H1 (cell line): ENCODE measurements around the gene DHRS2. TPM values are rescaled to one million over a fixed set of nuclear protein-coding genes. Genes with fewer than 3 reads are reported as not detected.

Source experiments
- CTCF ChIA-PET: fragments of 300-600 bp; sonication (Branson Sonifier 250); formaldehyde crosslinking; loops from one replicate; lab custom pipeline; 2021; ENCODE audit not compliant: partially characterized antibody; lab: Charles Lee
- POLR2A ChIA-PET: fragments of 300-600 bp; sonication (Branson Sonifier 250); formaldehyde crosslinking; loops from one replicate; lab custom pipeline; 2021; ENCODE audit warnings: inconsistent platforms; ENCODE audit not compliant: partially characterized antibody; lab: Charles Lee
- DNase-seq, 2 experiments: peaks; one replicate each; pipeline versions ENCODE4 v3.0.0 to v3.0.0-alpha.2; 2010 to 2022; ENCODE audit warnings: low spot score in 2 of 2, low read depth in 1 of 2, mixed read lengths in 1 of 2
- FAIRE-seq: peaks from 2 replicates; lab custom pipeline; 2011; peaks lifted over from hg19 to GRCh38; lab: Jason Lieb, UNC
- H2AFZ ChIP-seq: 2 replicates; pipeline ENCODE4 v1.8.1; 2012; ENCODE audit warnings: low read length, inconsistent platforms
- H2AK5ac ChIP-seq: 2 replicates; pipeline ENCODE4 v1.6.1; 2013; ENCODE audit warnings: low read depth, low read length
- H2BK120ac ChIP-seq: replicated peaks from 2 replicates; pipeline ENCODE3; 2013; ENCODE audit warnings: low read depth, low read length, inconsistent platforms
- H2BK12ac ChIP-seq: 2 replicates; pipeline ENCODE4 v1.6.1; 2013; ENCODE audit warnings: low read depth, low read length
- H2BK15ac ChIP-seq: 2 replicates; pipeline ENCODE4 v1.6.1; 2013; ENCODE audit warnings: low read length
- H2BK20ac ChIP-seq: 2 replicates; pipeline ENCODE4 v1.6.1; 2013; ENCODE audit warnings: low read length
- H2BK5ac ChIP-seq: 2 replicates; pipeline ENCODE4 v1.6.1; 2013; ENCODE audit warnings: low read depth, low read length
- H3K14ac ChIP-seq: 2 replicates; pipeline ENCODE4 v1.6.1; 2013; ENCODE audit warnings: inconsistent platforms; ENCODE audit not compliant: insufficient read length
- H3K18ac ChIP-seq: 2 replicates; pipeline ENCODE4 v1.6.1; 2013; ENCODE audit warnings: low read length; ENCODE audit errors: extremely low read depth
- H3K23ac ChIP-seq: 2 replicates; pipeline ENCODE4 v1.6.1; 2013; ENCODE audit warnings: inconsistent platforms; ENCODE audit not compliant: insufficient read length
- H3K23me2 ChIP-seq: 2 replicates; pipeline ENCODE4 v1.6.1; 2013; ENCODE audit warnings: low read depth, low read length
- H3K27ac ChIP-seq: 2 replicates; pipeline ENCODE4 v1.6.1; 2011; ENCODE audit warnings: low read depth, low read length, inconsistent platforms
- H3K27me3 ChIP-seq, 4 experiments: replicated peaks in 1 of 4; 1 replicate in 1 of 4; 2 replicates in 3 of 4; pipeline versions ENCODE4 v1.6.1 to v1.8.1; 2011 to 2013; ENCODE audit warnings: low read length in 3 of 4, mild to moderate bottlenecking in 3 of 4, inconsistent platforms in 2 of 4, mixed read lengths in 2 of 4, moderate library complexity in 1 of 4; ENCODE audit not compliant: control insufficient read depth in 3 of 4, insufficient read depth in 3 of 4; ENCODE audit errors: extremely low read depth in 1 of 4
- H3K36me3 ChIP-seq, 4 experiments: 2 replicates each; pipeline versions ENCODE4 v1.6.1 to v1.8.1; 2011 to 2013; ENCODE audit warnings: mild to moderate bottlenecking in 4 of 4, low read length in 3 of 4, moderate library complexity in 2 of 4, control low read depth in 1 of 4, inconsistent platforms in 1 of 4; ENCODE audit not compliant: insufficient read depth in 4 of 4, control insufficient read depth in 2 of 4
- H3K4ac ChIP-seq: replicated peaks from 2 replicates; pipeline ENCODE3; 2013; ENCODE audit warnings: low read length, low read depth, mixed read lengths, inconsistent platforms; ENCODE audit not compliant: insufficient read length
- H3K4me1 ChIP-seq, 4 experiments: replicated peaks in 1 of 4; 1 replicate in 1 of 4; 2 replicates in 3 of 4; pipeline versions ENCODE4 v1.6.1 to v1.8.1; 2011 to 2013; ENCODE audit warnings: low read length in 3 of 4, inconsistent platforms in 2 of 4, mixed read lengths in 1 of 4; ENCODE audit not compliant: insufficient read depth in 4 of 4, control insufficient read depth in 3 of 4
- H3K4me2 ChIP-seq, 2 experiments: 2 replicates each; pipeline versions ENCODE4 v1.6.1 to v1.8.1; 2011 to 2013; ENCODE audit warnings: low read depth in 2 of 2, low read length in 2 of 2, control low read depth in 1 of 2, inconsistent platforms in 1 of 2, mild to moderate bottlenecking in 1 of 2; ENCODE audit not compliant: insufficient read depth in 1 of 2
- H3K4me3 ChIP-seq, 4 experiments: fragments of 200-600, 300-600 bp in 1 of 4; sonication (generic), shearing (Covaris generic), sonication (Bioruptor Twin) in 1 of 4; 2 replicates each; pipeline versions ENCODE4 v1.5.1 to v1.8.1; 2011 to 2016; ENCODE audit warnings: low read length in 4 of 4, low read depth in 3 of 4, control low read depth in 2 of 4, inconsistent platforms in 2 of 4, mild to moderate bottlenecking in 2 of 4, mixed read lengths in 1 of 4, moderate library complexity in 1 of 4; ENCODE audit not compliant: insufficient read depth in 2 of 4; ENCODE audit errors: extremely low read depth in 1 of 4
- H3K56ac ChIP-seq: replicated peaks from 2 replicates; pipeline ENCODE3; 2013; ENCODE audit warnings: low read depth, mild to moderate bottlenecking, mixed read lengths, low read length, inconsistent platforms; ENCODE audit not compliant: insufficient read length
- H3K79me1 ChIP-seq: 2 replicates; pipeline ENCODE4 v1.6.1; 2013; ENCODE audit warnings: low read depth, low read length, control low read depth
- H3K79me2 ChIP-seq, 2 experiments: 2 replicates each; pipeline versions ENCODE4 v1.6.1 to v1.8.1; 2012 to 2013; ENCODE audit warnings: low read length in 2 of 2, mild to moderate bottlenecking in 2 of 2, inconsistent platforms in 1 of 2; ENCODE audit not compliant: insufficient read depth in 2 of 2, control insufficient read depth in 1 of 2
- H3K9ac ChIP-seq, 4 experiments: replicated peaks in 1 of 4; 1 replicate in 1 of 4; 2 replicates in 3 of 4; pipeline versions ENCODE4 v1.6.1 to v1.8.1; 2011 to 2013; ENCODE audit warnings: low read depth in 3 of 4, low read length in 3 of 4, control low read depth in 2 of 4, mild to moderate bottlenecking in 2 of 4, moderate library complexity in 2 of 4, inconsistent platforms in 1 of 4; ENCODE audit errors: extremely low read depth in 1 of 4
- H3K9me3 ChIP-seq, 2 experiments: 2 replicates each; pipeline versions ENCODE4 v1.6.1 to v1.8.1; 2012 to 2013; ENCODE audit warnings: mild to moderate bottlenecking in 2 of 2, moderate library complexity in 2 of 2, control low read depth in 1 of 2, inconsistent platforms in 1 of 2, low read depth in 1 of 2, low read length in 1 of 2, mixed read lengths in 1 of 2; ENCODE audit not compliant: insufficient read depth in 2 of 2
- H4K20me1 ChIP-seq, 2 experiments: replicated peaks in 1 of 2; 2 replicates each; pipeline versions ENCODE3 to v1.8.1; 2011 to 2013; ENCODE audit warnings: inconsistent platforms in 2 of 2, low read length in 2 of 2, mild to moderate bottlenecking in 1 of 2; ENCODE audit not compliant: insufficient read depth in 2 of 2, control insufficient read depth in 1 of 2
- H4K5ac ChIP-seq: 2 replicates; pipeline ENCODE4 v1.6.1; 2013; ENCODE audit warnings: low read length, low read depth, mixed read lengths, inconsistent platforms; ENCODE audit not compliant: insufficient read length
- H4K8ac ChIP-seq: 2 replicates; pipeline ENCODE4 v1.8.0; 2013; ENCODE audit warnings: mild to moderate bottlenecking, moderate library complexity, low read length, inconsistent platforms; ENCODE audit not compliant: insufficient read depth; ENCODE audit errors: extremely low read depth
- H4K91ac ChIP-seq: replicated peaks from 2 replicates; pipeline ENCODE3; 2013; ENCODE audit warnings: low read length, mixed read lengths, inconsistent platforms; ENCODE audit not compliant: insufficient read length
- ASH2L ChIP-seq: fragments of 200-600, 300-600 bp; sonication (generic); IDR thresholded peaks from one replicate; pipeline ENCODE4 v1.7.1; 2017; ENCODE audit warnings: low read length
- BCL11A ChIP-seq, 2 experiments: IDR thresholded peaks; one replicate each; pipeline ENCODE4 v1.6.1; 2011; ENCODE audit warnings: low read depth in 2 of 2, low read length in 2 of 2, mild to moderate bottlenecking in 2 of 2
- CHD1 ChIP-seq: IDR thresholded peaks from 2 replicates; pipeline ENCODE4 v1.6.1; 2012; ENCODE audit warnings: low read depth, low read length, improper control_type of control experiment
- CTBP2 ChIP-seq: IDR thresholded peaks from 2 replicates; pipeline ENCODE4 v1.7.0; 2011; ENCODE audit warnings: borderline replicate concordance, mild to moderate bottlenecking, moderate library complexity, mixed read lengths, low read length; ENCODE audit not compliant: insufficient read depth, insufficient read length
- MAFK ChIP-seq: IDR thresholded peaks from 2 replicates; pipeline ENCODE4 v1.6.1; 2012; ENCODE audit warnings: low read depth, mild to moderate bottlenecking, improper control_type of control experiment, low read length
- POLR2A ChIP-seq, 2 experiments: IDR thresholded peaks; 1 replicate in 1 of 2; 2 replicates in 1 of 2; pipeline ENCODE4 v1.6.1; 2011; ENCODE audit warnings: low read depth in 2 of 2, low read length in 2 of 2, mild to moderate bottlenecking in 2 of 2; ENCODE audit errors: control extremely low read depth in 1 of 2
- POU5F1 ChIP-seq: IDR thresholded peaks from 2 replicates; pipeline ENCODE4 v1.6.1; 2011; ENCODE audit warnings: low read depth, mild to moderate bottlenecking, low read length, moderate library complexity
- RAD21 ChIP-seq, 2 experiments: IDR thresholded peaks in 1 of 2; conservative IDR thresholded peaks in 1 of 2; 2 replicates each; pipeline ENCODE4 v1.6.1; 2011; ENCODE audit warnings: low read depth in 2 of 2, low read length in 2 of 2, improper control_type of control experiment in 1 of 2, inconsistent platforms in 1 of 2, mild to moderate bottlenecking in 1 of 2, moderate library complexity in 1 of 2
- SP4 ChIP-seq: IDR thresholded peaks from 2 replicates; pipeline ENCODE4 v1.6.1; 2012; ENCODE audit warnings: low read length, inconsistent platforms
- SUZ12 ChIP-seq: fragments of 200-600 bp; sonication (generic); IDR thresholded peaks from 2 replicates; pipeline ENCODE4 v1.6.1; 2012; ENCODE audit warnings: mild to moderate bottlenecking, inconsistent platforms, low read length, moderate library complexity, mixed read lengths
- TAF1 ChIP-seq: IDR thresholded peaks from 2 replicates; pipeline ENCODE4 v1.6.1; 2011; ENCODE audit warnings: mild to moderate bottlenecking, low read depth, low read length
- WGBS, 2 experiments: shearing (Covaris generic) in 1 of 2; methylation state at CpG; one replicate each; pipeline versions ENCODE4 v1.1.6 to v1.1.7; 2013 to 2015; ENCODE audit warnings: low lambda C conversion rate in 2 of 2, mixed read lengths in 2 of 2, inconsistent platforms in 1 of 2, low coverage in 1 of 2, missing lambda C conversion rate in 1 of 2; ENCODE audit not compliant: insufficient replicate concordance in 2 of 2, insufficient coverage in 1 of 2, insufficient read length in 1 of 2; ENCODE audit errors: extremely low coverage in 1 of 2, missing lambda C conversion rate in 1 of 2; 5-methylcytosine and 5-hydroxymethylcytosine counted together
- polyA plus RNA-seq, 7 experiments: library from polyadenylated mRNA; depleted of rRNA in 3 of 7; stranded (reverse) in 5 of 7; unstranded in 2 of 7; fragments of >200 nt in 5 of 7; fragments of 200-250 nt in 2 of 7; gene quantifications; 1 replicate in 5 of 7; 2 replicates in 1 of 7; 4 replicates in 1 of 7; pipeline versions ENCODE4 v1.2.1 to v1.2.3, GENCODE V29; 2011 to 2013; ENCODE audit warnings: missing spikeins in 2 of 7, mixed read lengths in 2 of 7
- total RNA-seq: library from RNA; stranded (reverse); fragmentation: NEBNext Ultra II Directional; extraction: Animal tissue kit (Norgen Biotek cat#: 25700); gene quantifications from 2 replicates; pipeline ENCODE4 v1.2.1, GENCODE V29; 2021
- TF ChIP-seq, protein P1 (sequence below): IDR thresholded peaks from 2 replicates; pipeline ENCODE4 v1.6.1; 2012; ENCODE audit warnings: inconsistent platforms

The DHRS2 gene
- total and polyA plus RNA-seq, 2 of the 8 experiments (the other 6 are each of a cell fraction or from before 2014, with no cell fraction given): 1.1 to 3.5 TPM

DNA sequence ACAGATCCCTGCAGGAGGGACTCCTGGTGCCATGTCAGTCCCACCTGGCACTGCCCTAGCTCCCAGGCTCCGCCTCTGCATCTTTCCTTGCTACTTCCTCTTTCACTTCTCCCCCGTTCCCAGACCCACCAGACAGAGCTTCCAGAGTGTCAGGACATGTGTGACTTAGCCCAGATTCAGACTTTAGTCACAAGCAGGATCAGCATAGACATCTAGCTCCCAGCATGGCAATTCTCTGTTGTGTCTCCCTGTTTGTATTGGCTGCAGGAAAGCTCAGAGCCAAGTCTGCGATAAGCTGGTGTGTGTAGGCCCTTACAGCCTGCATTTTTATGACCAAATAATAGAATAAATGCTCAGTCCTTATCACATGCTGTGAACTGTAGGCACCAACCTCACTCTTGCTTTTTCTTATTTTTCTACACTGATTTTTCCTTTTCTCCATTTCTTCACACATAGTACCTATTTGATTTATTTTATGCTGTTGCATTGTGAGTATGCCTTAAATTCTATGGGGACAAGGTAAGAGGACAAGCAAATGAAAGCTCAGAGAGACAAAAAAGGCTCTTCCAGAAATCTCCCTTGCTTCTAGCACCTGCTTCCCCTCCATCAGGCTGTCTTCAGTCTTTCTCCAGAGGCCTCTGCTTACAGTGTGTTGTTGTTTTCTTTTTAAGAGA, 5.9 kb downstream of the DHRS2 start:
- FAIRE-seq: no peak
- no peak for TF ChIP-seq MAFK
- no peak for TF ChIP-seq RAD21 (IDR thresholded peaks at IDR 0.05 in 1 of 2, conservative IDR thresholded peaks at IDR 0.05 in 1 of 2; ENCODE audit: low read depth in 2 of 2, low read length in 2 of 2)
- TF ChIP-seq POLR2A (IDR thresholded peaks at IDR 0.05; ENCODE audit: control extremely low read depth in 1 of 2, low read depth in 2 of 2, low read length in 2 of 2): no peak
- no peak for TF ChIP-seq CHD1
- TF ChIP-seq TAF1: no peak
- TF ChIP-seq BCL11A (IDR thresholded peaks at IDR 0.05; ENCODE audit: low read depth in 2 of 2, low read length in 2 of 2): no peak
- TF ChIP-seq ASH2L: no peak
- no peak for TF ChIP-seq SUZ12
- TF ChIP-seq POU5F1: no peak
- no peak for TF ChIP-seq SP4
- TF ChIP-seq, protein P1, sequence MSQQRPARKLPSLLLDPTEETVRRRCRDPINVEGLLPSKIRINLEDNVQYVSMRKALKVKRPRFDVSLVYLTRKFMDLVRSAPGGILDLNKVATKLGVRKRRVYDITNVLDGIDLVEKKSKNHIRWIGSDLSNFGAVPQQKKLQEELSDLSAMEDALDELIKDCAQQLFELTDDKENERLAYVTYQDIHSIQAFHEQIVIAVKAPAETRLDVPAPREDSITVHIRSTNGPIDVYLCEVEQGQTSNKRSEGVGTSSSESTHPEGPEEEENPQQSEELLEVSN: no peak
- no peak for TF ChIP-seq CTBP2

More for the DNA sequence above, 5.9 kb downstream of the DHRS2 start:
- Histone ChIP-seq H3K27ac (no peak overlapping the region), H3K4me1 (peaks cover 2 to 6% (median 2%) of the 10 kb centered on the region in 4 experiments; a peak in 5 of 7 replicates), H2BK15ac (0 out of 2 replicates have a peak overlapping the region, but pooled peaks have one; percentile 11), H3K56ac (no peak overlapping the region), H3K23me2 (no peaks in the 10 kb centered on the region), H3K9me3 (peaks cover 0 to 5% of the 10 kb centered on the region in 2 experiments; a peak in 1 of 4 replicates), H2BK20ac (no peak overlapping the region), H3K36me3 (no peaks in the 10 kb centered on the region), H3K18ac (no peak overlapping the region; the same call in 1 of the 2 replicates), H3K23ac (no peak overlapping the region), H2AK5ac (no peak overlapping the region), H3K79me1 (no peaks in the 10 kb centered on the region), H2BK120ac (no peak overlapping the region), H4K91ac (no peak overlapping the region), H3K79me2 (no peaks in the 10 kb centered on the region), H3K9ac (no peak overlapping the region), H3K4me2 (no peak overlapping the region), H2AFZ (peak overlapping the region; percentile 86; the same call in 1 of the 2 replicates), H3K27me3 (peaks cover 0 to 3% (median 0%) of the 10 kb centered on the region in 4 experiments; a peak in 2 of 7 replicates), H2BK12ac (no peak overlapping the region), H3K14ac (no peak overlapping the region), H2BK5ac (no peak overlapping the region), H3K4ac (no peak overlapping the region), H4K20me1 (no peaks in the 10 kb centered on the region), H3K4me3 (no peak overlapping the region), H4K8ac (no peak overlapping the region), H4K5ac (no peak overlapping the region)
- no peak for DNase-seq
- CTCF ChIA-PET: interaction anchor here (0.7 to 3.8 kb wide), 7 partner anchors 10 to 311 kb away, joined by 3 to 47 read pairs (median 4); partner anchors contain the start of gene DHRS4
- WGBS, 2 experiments: 80% methylated on average over 3 of the region's 3 CpGs; no CpG with 5 or more reads in 1 of the 2 experiments
- POLR2A ChIA-PET: interaction anchor here (0.9 to 1.5 kb wide), 2 partner anchors 9 to 53 kb away, joined by 3 read pairs; no protein-coding TSS in a partner anchor
